Liver (tissue), 3 donors: ENCODE data around the gene KLK2.

Source experiments
- GABPA ChIP-seq, 2 donors: IDR thresholded peaks in 1 of 2; conservative IDR thresholded peaks in 1 of 2; 2 replicates each; pipeline ENCODE4 v1.6.1; 2016; ENCODE audit warnings: antibody characterized with exemption in 2 of 2, mild to moderate bottlenecking in 1 of 2, moderate library complexity in 1 of 2
- MAX ChIP-seq: IDR thresholded peaks from 2 replicates; pipeline ENCODE4 v1.6.1; 2016; ENCODE audit warnings: antibody characterized with exemption
- RAD21 ChIP-seq, 2 donors: IDR thresholded peaks; 2 replicates each; pipeline ENCODE4 v1.6.1; 2016; ENCODE audit warnings: antibody characterized with exemption in 2 of 2, mild to moderate bottlenecking in 2 of 2
- REST ChIP-seq: IDR thresholded peaks from 2 replicates; pipeline ENCODE4 v1.6.1; 2016; ENCODE audit warnings: antibody characterized with exemption, mild to moderate bottlenecking
- TAF1 ChIP-seq: conservative IDR thresholded peaks from 2 replicates; pipeline ENCODE4 v1.6.1; 2016; ENCODE audit warnings: antibody characterized with exemption, mild to moderate bottlenecking
- TF ChIP-seq, protein P1 (sequence below): fragments of 150-350 bp; IDR thresholded peaks from 2 replicates; pipeline ENCODE4 v1.5.1; 2017; ENCODE audit warnings: improper control_type of control experiment, low read depth, low read length; ENCODE audit not compliant: missing input control
- TF ChIP-seq, protein P2 (sequence below): IDR thresholded peaks from 2 replicates; pipeline ENCODE4 v1.6.1; 2016; ENCODE audit warnings: antibody characterized with exemption
- donor health status: healthy.
- donor health status: healthy.

DNA sequence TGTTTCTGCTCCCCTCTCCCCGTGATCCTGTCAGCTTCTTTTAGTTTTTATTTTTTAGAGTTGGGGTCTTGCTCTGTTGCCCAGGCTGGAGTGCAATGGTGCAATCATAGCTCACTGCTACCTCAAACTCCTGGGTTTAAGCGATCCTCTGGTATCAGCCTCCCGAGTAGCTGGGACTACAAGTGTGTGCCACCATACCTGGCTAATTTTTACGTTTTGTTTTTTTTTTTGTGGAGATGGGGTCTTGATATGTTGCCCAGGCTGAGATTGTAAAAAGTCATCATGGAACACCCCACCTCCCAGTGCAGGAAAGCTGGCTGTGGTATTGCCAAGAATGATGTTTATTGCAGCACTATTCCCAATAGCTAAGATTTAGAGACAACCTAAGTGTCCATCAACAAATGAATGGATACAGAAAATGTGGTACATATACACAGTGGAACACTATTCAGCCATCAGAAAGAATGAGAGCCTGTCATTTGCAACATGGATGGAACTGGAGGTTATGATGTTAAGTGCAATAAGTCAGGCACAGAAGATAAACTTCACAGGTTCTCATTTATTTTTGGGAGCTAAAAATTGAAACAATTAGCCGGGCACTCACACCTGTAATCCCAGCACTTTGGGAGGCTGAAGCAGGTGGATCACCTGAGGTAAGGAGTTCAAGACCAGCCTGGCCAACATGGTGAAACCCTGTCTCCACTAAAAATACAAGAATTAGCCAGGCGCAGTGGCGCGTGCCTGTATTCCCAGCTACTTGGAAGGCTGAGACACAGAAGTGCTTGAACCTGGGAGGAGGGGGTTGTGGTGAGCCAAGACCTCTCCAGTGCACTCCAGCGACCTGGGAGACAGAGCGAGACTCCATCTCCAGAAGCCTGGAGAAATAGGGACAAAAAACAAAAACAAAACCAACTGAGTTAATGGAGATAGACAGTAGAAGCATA lies 33.3 kb upstream of the KLK2 start:
- TF ChIP-seq, protein P1, sequence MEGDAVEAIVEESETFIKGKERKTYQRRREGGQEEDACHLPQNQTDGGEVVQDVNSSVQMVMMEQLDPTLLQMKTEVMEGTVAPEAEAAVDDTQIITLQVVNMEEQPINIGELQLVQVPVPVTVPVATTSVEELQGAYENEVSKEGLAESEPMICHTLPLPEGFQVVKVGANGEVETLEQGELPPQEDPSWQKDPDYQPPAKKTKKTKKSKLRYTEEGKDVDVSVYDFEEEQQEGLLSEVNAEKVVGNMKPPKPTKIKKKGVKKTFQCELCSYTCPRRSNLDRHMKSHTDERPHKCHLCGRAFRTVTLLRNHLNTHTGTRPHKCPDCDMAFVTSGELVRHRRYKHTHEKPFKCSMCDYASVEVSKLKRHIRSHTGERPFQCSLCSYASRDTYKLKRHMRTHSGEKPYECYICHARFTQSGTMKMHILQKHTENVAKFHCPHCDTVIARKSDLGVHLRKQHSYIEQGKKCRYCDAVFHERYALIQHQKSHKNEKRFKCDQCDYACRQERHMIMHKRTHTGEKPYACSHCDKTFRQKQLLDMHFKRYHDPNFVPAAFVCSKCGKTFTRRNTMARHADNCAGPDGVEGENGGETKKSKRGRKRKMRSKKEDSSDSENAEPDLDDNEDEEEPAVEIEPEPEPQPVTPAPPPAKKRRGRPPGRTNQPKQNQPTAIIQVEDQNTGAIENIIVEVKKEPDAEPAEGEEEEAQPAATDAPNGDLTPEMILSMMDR: no peak
- TF ChIP-seq, protein P2, sequence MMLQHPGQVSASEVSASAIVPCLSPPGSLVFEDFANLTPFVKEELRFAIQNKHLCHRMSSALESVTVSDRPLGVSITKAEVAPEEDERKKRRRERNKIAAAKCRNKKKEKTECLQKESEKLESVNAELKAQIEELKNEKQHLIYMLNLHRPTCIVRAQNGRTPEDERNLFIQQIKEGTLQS: no peak
- TF ChIP-seq MAX (no peak), RAD21 (IDR thresholded peaks at IDR 0.05) (no peak), TAF1 (no peak), GABPA (IDR thresholded peaks at IDR 0.05 in 1 of 2, conservative IDR thresholded peaks at IDR 0.05 in 1 of 2) (no peak), REST (no peak)
